GM18861 (cell line): ENCODE measurements around the gene GPRC5A.

ENCODE experiments used
- ATAC-seq: cut with Tn5 transposase; IDR thresholded peaks from one replicate; pipeline ENCODE4 v1.9.1; 2021; ENCODE audit not compliant: unreplicated experiment

GPRC5A gene

DNA sequence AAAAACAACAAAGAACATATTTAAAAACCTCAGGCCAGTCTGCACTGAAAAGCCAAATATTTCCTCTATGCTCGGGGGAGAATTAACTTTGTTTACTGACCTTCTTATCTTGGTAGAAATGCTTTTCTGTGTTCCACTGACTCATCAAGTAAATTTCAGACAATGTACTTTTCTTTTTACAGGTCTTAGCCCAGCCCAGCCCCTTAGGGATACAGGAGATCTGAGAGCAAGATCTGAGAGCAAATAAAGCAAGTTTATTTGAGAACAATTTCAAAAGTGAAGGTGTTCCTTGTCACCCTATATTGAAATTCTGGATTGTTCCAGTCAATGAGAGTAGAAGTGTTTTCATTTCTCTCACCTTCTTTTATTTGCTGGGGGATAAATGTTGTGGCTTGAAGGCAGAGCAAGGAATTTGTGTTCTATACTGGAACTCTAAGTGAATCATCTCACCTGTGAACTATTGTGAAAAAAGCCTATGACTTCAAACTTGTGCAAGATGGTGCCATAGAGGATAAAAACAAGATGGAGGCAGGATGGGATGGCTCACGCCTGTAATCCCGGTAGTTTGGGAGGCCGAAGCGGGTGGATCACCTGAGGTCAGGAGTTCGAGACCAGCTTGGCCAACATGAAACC is 7.9 kb upstream of the GPRC5A start:
- no peak for ATAC-seq

DNA sequence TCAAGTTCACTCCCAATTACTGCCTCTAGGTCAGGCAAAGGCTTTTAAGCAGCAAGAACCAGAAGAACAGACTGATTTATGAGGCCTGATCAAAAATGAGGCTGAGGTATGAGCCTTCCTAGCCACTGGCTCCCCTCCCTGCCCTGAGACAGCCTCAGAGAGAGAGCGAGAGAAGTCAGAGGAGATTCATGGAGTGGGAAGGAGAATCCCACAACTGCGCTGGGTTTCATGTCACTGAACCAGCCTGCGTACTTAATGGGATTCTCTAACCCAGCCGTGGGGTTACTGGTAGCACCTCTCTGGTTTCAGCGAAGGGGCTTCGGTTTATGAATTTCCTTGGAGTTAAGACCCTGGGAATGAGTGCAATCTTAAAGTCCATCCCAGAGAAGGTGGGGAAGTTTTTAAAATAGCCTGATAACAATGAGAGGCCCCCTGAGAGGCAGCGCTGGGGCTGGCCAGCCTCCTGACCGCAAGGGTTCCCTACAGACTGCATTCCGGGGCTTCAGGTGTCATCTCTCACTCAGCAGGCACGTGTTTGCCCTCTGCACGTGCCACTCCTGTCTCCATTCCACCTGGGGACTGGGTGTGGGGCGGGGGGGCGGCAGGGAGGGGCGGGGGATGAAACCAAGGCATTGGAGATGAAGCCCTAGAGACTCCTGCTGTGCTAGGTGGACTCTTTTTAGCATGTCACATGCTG is 6.1 kb upstream of the GPRC5A start:
- ATAC-seq: no peak

DNA sequence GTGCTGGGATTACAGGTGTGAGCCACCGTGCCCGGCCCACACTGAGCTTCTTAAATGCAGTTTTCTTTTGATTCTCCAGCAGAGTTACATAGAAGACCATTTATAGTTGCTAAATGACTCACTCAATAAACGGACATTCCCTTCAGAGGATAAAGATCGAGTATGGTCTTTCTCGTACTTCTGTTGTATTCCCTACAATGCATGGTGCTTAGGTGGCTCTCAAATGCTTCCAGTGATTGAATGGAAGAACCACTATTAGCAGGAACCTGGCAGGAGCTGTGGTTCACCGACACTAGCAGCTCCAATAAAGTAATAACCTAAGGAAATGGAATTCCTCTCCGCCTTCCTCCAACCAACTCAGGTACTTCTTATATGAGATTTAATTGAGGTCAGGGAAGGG is 3.9 kb upstream of the GPRC5A start:
- no peak for ATAC-seq

DNA sequence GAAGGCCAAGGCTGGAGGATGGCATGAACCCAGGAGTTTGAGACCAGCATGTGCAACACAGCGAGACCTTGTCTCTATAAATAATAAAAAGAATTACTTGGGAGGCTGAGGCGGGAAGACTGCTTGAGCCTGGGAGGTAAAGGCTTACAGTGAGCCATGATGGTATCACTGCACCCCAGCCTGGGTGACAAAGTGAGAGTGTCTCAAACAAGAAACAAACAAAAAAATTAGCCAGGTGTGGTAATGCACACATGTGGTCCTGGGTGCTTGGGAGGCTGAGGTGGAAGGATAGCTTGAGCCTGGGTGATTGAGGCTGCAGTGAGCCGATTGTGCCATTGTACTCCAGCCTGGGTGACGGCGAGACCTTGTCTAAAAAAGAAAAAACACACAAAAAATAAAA is 1.7 kb upstream of the GPRC5A start:
- ATAC-seq: no peak

DNA sequence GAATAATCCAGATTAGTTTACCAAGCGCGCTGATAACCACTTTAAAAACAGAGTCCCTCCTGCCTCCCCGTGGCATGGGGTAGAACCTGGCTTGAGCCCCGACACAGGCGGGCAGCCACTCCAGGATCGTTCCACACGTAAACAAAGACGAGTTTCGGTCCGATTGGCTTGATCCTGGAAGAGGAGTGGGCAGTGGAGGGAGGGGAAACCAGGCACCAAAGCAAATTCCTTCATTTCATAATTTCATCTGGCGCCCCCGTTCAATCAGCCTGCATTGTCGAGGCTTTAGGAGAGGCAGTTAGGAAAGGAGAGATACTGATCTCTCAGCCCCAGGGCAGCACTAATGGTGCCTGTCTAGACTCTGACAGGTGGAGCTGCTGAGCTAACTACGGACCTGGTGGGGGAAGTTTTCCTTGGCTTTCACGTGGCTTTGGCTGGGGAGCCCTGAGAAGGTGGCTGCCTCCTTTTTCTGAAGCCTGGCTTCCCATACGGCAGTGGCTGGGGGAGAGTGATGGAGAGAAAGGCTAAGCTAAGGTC is 751 bp upstream of the GPRC5A start:
- ATAC-seq: no peak

DNA sequence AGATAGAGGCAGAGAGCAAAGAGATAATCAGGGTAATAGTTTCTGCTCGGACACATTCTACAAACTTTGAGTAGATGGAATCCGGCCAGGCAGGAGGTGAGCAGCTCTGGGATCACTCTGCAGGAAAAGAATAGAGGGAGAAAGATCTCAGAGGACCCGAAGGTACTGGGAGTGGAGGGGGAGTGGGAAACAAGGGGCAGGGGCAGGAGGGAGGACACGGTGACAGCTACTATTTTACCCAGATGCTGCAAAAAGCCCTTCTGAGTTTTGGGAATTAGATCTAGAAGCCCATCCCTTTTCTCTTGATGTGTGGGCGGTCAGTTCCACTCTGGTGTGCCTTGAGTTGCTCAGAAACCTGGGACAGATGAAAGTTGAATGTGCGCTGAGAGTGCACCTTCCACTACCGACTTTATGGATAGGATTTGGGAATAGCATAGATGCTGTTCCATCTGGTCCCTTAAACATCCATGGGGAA is 556 bp downstream of the GPRC5A start:
- ATAC-seq: no peak

DNA sequence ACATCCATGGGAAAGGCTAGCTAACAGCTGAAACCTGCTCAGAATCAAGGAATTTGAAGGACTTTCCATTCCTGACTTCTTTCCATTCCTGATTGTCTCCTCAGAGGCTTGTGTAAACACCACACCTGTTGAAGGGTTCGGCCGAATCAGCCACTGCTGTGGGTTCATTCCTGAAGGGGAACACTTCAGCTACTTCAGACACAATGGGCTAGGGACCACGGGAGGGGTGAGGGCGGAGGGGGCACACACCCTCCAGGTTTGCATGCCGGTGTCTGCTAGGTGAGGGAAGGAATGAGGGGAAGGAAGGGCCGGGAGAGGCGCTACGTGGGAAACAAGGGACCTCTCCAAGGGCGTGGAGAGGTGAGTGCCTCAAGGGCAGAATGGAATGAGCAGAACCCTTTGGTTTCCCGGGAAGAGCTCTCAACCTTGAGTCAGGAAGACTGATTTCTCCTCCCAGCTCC is 1.3 kb downstream of the GPRC5A start:
- ATAC-seq: no peak

DNA sequence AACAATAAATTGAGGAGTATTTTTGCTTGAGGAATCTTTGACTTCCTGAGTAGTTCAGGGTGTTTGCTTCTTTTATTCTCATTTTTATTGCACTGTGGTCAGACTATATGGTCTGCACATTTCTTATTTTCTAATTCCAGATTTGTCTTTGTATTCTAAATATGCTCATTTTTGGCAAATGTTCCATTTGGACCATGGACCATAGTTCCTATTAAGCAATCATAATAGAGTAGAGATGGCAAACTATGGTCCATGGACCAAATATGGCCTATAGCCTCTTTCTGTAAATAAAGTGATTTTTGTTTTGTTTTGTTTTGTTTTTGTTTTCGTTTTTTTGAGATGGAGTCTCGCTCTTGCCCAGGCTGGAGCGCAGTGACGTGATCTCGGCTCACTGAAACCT is 2.1 kb downstream of the GPRC5A start:
- no peak for ATAC-seq

DNA sequence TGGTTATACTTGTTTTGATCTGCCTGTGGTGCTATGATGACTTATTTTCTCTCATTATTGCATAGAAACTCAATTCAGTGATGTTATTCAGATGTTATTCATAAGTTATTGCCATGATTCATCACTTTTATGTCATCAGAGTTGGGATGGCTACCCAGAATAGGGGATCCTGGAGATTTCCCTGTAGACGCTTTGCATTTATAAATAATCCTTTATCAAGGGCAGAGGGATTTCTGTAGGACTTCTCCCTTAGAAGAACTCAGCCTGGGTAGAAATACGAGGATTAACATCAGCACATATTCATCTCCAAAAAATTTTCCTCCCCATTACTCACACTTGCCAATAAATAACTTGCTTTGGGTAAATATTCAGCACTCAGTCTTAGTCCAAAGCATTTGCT is 4.9 kb downstream of the GPRC5A start:
- ATAC-seq: no peak

DNA sequence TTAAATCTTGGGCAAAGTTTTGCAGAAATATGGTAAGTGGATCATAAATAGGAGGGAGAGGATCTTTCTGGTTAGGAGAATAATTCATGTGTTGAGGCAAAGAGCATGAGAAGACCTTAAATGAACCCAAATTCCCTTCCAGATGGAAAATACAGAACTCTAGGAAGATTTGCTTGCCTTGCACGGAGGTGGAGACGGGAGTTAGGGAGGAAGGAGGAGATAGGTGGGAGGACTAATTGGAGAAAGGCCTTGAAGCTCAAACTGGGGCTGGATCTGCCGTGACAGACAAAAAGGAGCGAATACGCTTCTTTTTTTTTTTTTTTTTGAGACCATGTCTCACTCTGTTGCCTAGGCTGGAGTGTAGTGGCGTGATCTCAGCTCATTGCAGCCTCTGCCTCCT is 5.9 kb downstream of the GPRC5A start:
- ATAC-seq: no peak

DNA sequence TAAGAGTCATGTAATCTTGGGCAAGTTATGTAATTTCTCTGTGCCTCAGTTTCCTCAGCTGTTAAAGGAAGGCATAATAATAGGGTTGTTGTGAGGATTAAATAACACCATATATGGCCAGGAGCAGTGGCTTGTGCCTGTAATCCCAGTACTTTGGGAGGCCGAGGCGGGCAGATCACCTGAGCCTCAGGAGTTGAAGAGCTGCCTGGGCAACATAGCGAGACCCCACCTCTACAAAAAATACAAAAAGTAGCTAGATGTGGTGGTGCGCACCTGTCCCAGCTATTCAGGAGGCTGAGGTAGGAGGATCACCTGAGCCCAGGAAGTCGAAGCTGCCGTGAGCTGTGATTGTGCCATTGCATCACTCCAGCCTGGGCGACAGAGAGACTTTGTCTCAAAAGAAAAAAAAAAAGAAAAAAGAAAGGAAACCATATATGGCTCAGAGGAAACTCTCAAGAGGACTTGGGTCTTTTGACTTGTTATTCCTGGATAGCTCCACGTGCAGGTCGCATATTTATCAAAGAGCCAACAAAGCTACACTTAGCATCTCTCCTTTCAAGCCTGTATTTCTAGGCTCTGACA is 6.9 kb downstream of the GPRC5A start:
- no peak for ATAC-seq

DNA sequence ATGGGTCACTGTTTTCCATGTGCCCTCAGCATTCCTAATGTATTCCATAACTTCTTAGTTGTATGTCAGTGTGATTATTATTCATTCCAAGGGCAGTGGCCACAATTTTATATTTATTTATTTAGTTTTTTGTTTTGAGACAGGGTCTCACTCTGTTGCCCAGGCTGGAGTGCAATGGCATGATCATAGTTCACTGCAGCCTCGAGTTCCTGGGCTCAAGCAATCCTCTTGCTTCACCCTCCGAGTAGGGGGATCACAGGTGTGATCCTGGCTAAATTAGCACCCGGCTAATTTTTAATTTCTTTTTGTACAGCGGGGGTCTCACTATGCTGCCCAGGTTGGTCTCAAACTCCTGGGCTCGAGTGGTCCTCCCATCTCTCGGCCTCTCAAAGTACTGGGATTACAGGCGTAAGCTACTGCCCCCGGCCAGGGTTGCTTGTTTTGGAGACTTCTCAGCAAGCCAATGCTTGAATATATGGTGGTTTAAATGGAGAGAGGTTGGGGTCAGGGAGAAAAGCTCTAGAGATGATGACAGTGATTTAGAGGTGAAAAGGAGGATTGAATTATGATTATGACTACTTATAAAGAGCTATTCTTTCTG is 7.6 kb downstream of the GPRC5A start:
- no peak for ATAC-seq

DNA sequence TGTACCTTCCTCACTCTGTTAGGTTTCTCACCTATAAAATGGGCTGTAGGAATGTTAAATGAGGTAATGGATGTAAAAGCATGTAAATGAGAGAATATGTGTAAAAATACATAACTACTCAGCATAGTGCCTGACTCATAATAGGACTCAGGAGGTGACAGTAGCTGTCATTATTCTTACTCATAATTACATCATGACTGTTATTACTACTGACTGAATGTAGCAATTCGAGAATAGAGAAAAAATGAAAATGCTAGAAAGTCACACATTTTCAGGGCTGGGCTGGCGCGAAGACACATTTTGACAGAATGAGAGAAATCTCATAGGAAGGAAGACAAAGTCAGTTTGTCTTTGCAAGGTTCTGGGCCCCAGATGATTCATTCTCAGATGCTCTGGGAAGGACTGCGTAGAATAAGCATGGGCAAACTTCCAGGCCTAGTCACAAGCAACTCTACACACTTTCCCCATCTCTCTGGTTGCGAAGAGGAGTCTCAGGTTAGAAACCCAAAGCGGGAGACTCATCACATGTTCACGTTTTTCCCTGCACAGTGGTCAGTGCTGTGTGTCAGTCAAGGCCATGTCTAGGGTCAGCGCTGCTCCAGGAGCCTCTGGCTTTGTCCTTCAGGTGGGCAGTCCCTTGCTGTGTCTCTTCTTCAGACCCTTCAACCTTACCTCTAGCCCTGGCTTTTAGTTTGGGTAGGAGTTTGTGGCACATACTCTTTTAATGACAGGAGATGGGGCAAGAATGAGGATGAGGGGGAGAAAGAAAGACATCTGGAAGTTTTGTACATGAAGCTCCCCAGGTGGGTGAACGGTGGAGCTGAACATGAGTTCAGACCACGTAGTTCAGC is 8.4 kb downstream of the GPRC5A start:
- ATAC-seq: peak; percentile 90

DNA sequence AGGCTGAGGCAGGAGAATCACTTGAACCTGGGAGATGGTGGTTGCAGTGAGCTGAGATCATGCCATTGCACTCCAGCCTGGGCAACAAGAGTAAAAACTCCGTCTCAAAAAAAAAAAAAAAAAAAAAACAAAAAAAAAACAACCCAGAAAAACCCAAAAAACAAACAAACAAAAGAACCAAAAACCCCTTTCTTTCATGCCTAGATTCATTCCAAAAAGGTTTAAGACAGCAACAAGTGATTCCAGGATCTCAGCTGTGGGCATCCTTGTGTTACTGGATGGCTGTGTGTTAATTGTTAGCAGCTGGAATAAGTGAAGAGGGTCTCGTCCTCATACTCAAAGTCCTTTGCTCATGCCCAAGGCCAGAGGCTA is 9.4 kb downstream of the GPRC5A start:
- no peak for ATAC-seq

DNA sequence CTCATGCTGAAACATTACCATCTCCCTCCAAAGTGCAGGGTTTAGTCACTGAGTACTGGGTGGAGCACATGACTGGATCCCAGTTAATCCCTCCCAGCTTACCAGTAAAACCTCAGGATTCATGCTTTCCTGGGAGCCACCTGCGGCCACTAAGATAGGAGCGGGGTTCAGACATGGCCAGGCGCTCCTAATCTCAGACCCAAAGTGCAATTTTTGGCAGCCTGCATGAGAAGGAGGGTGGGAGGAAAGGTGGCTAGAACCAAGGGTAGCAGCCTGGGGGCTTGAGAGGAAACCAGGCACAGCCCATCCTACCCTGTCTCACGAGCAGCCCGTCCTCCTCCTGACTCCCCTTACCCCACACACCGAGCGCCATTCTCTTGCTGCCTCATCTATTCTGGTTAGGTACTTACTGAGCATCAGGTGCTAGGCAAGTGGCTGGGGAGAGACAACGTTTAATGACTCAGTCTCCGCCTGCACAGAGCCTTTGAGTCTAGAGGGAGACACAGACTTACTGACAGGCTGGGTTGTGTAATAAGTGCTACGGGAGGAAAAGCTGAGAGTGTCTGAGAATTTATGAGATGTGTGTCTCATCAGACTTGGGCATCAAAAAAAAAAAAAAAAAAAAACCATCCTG is 9.9 kb downstream of the GPRC5A start:
- no peak for ATAC-seq

DNA sequence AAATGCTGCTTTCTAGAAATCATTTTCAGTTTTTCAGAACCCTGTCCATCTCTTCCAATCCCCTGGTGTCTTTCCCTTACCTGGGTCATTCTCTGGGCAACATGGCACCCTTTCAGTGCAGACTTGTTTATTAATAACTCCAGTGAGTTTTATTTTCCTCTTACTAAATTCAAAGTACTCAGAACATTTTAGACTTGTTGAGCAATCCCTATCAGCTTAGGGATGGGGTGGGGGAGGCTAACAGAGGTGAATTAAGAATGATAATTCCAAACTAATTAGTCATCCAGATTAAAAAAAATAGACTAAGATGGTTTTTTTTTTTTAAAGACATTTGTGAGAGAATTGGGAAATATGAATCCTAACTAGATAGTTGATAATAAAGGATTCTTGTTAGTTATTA is 10.7 kb downstream of the GPRC5A start:
- ATAC-seq: no peak

DNA sequence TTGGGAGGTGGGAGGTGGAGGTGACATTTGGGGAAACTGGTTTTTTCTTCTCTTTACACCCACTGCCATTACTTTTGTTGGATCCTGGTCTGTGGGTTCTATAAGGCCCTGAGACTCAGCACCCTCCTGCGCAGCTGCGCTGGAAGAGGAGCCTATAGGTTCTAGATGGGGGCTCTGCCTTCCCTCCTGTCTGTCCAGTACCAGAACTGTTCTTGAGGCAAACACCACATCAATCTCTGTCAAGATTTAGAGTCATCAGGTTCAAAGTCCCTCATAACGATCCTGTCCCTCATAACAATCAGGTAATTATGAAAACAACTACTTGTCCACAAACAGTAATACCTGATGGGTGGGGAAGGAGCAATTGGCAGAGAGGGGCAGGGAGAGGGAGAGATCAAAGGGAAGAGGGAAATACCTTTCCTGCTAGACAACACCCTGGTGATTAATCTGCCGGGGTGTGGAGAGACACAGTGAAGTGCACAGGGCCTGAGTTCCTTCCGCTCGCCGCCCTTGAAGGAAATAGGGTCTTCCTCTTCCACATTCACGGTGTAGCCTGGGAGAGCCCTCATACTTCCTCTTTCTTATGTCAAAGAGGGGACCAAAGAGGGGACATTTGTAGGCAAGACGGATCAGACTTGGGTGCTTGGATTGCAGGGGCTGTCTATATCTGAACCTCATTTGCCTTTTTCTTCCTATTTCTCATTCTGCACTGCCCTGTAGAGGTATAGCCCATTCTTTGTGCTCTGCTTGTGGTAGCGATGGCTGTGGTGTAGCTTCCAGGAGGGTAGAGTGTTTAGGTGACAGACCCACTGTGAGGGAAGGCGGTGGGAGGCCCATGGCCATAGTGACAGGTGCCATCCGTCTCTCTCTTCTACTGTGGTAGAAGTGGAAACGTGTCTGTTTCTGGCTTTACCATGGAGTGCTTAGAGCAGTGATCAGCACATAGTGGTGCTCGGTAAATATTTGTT is 12.6 kb downstream of the GPRC5A start:
- ATAC-seq: no peak

DNA sequence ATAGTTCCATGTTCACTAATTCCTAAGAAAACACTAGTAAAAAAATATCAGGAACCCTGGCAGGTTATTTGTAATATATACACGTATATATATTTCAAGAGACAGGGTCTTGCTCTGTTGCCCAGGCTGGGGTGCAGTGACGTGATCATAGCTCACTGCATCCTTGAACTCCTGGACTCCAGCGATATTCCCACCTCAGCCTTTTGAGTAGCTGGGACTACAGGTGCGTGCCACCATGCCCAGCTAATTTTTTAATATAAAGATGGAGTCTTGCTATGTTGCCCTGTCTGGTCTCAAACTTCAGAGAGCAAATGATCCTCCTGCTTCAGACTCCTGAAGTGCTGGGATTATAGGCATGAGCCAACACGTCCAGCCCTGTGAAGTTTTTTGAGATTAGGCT is 16.2 kb downstream of the GPRC5A start:
- ATAC-seq: no peak

DNA sequence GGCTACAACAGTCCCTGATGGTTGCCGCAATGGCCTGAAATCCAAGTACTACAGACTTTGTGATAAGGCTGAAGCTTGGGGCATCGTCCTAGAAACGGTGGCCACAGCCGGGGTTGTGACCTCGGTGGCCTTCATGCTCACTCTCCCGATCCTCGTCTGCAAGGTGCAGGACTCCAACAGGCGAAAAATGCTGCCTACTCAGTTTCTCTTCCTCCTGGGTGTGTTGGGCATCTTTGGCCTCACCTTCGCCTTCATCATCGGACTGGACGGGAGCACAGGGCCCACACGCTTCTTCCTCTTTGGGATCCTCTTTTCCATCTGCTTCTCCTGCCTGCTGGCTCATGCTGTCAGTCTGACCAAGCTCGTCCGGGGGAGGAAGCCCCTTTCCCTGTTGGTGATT is 16.9 kb downstream of the GPRC5A start:
- ATAC-seq: no peak
